Middle frontal gyrus (tissue), 1 donor: Measurements from ENCODE around the gene BTD.

Experiments
- DNase-seq: peaks from one replicate; pipeline ENCODE4 v3.0.0-alpha.2; 2015; ENCODE audit warnings: low spot score; ENCODE audit errors: extremely low spot score

Gene BTD

GRCh38 chr3:15664144-15664543 is 62.6 kb downstream of the BTD start:
- no peak for DNase-seq

DNA sequence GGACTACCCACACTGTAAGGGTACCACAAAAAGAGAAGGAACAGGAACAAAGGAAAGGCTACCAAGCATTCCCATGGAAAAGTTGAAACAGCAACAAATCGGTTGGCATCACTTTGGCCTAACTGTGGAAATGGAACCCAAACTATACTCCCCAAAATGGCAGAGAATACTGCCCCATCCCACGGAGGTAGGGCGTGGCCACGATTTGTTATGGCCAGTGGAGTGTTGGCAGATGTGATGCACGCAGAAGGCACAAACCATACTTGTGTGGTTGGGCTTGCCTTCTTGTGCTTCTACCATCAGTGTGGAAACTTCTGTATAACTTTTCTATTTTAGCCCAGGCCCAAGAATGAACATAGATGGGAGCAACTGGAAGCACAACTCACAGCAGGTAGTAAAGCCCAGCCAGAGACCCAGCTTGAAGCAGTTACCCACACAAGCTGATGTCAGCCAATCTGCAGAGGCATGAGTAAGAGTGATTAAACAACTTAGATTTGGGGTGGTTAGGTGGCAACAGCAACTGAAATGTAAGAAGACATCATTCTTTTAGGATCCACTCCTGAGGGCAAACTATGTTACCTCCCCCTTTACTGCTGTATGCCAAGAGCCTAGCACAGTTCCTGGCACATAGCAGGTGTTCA is 64.1 kb downstream of the BTD start:
- no peak for DNase-seq

GRCh38 chr3:15666277-15666676 is 64.7 kb downstream of the BTD start:
- no peak for DNase-seq

DNA sequence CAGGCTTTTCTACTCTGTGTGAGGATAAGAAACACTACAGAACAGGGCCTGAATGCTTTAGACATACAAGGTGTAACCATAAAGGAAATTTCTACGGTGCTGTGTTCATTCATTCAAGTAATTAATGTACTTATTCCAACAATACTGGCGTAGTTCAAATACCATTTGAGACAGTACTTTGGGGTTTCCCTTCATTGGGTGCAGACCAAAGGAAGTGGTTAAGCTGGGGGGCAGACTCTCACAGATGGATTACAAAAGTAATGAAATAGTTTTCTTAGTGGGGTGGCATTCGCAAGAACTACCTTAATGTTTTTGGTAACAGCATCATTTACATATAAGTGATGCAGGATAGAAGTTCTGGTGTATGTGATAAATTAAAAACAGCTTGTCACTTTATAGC is 65.9 kb downstream of the BTD start:
- no peak for DNase-seq

- DNase-seq = no peak
Observed at GRCh38 chr3:15673536-15673935, 72.0 kb downstream of the BTD start.

DNA sequence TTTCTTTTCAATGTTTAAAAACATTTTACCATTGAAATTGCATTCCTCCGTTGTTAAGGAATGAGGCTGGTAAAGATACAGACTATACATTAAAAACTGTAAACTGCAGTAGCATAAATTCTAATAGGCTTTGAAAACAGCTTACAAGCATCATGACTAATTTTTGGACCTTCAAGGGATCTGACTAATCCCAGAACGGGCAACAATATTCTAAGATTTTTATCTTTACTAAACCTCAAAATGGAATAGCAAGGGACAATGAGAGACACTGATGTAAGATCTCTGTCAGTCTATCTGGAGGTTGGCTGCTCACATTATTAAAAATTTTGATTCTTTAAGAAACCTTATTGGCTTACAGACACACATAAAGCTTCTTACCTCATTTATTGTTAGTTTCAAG is 74.7 kb downstream of the BTD start:
- DNase-seq = no peak

- no peak for DNase-seq
Observed at GRCh38 chr3:15679306-15679705, 77.8 kb downstream of the BTD start.

- DNase-seq = no peak
Observed at GRCh38 chr3:15681668-15682067, 80.1 kb downstream of the BTD start.

- DNase-seq = peak; percentile 28
Observed at GRCh38 chr3:15682561-15683185, 81.1 kb downstream of the BTD start.

GRCh38 chr3:15683253-15683652 is 81.7 kb downstream of the BTD start:
- DNase-seq = no peak

DNA sequence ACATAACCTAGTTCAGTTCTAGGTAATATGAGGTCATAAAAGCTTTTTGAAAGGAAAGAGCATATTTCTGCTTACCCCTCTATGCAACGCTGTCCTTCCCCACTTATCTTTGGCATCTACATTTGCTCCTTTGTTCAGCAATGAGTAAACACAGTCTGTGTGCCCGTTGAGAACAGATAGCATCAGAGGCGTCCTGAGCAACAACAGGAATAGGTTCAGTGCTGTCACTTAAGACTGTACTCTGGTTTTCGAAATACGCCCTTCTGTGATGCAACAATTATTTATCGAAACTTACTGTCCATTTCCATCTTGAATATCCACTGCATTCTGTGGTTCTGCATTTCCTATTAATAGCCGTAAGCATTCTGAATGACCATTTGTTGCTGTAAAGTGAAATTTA is 84.4 kb downstream of the BTD start:
- DNase-seq = no peak

- no peak for DNase-seq
Observed at GRCh38 chr3:15690230-15690629, 88.7 kb downstream of the BTD start.

DNA sequence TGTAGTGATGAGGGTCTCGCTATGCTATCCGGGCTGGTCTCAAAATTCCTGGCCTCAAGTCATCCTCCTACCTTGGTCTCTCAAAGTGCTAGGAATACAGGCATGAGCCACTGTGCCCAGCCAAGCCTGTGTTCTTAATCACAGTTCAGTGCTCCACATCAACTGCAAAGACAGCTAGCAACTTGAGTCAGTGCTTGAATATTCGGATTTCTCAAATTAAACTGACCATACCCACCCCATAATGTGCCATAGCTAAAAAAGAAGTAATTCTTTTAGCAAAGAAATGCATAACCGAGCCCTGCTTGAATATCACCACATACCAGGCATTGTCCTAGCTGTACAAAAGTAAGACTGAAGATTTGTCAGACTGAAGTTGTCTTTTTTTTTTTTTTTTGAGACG is 89.2 kb downstream of the BTD start:
- no peak for DNase-seq

DNA sequence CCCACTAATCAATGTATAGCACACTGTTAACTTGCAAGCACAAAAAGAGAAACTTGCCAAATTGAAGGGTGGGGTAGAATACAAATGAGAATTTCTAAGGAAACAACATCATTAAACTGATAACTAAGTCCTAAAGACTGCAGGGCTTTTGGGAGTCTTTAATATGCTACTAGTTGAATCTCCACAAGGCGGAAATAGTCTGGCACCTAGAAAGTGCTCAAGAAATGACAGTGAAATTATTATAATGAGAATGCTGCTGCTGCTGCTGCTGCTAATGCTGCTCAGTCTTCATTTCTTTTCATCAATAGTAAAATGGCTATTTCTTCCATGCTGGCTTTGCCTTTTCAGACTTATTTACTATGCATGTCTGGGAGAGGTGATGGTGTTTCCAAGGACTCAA is 91.8 kb downstream of the BTD start:
- no peak for DNase-seq

DNA sequence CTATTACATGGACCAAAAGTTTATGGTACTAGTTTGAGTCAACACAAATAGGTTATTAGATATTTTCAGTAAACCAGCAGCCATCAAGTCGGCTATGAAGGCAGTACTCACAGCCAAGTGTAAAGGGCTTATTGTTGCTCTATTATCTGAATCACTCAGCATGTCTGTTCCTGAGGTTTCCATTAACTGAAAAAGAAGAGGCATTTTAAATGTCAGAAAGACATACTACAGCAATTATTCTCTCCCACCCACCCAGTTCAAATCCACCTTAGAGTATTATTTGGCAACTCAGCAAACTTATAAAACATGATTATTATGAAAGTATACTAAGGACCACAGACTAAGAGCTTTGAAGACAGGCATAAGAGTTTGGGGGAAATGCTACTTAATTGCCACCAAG is 93.1 kb downstream of the BTD start:
- DNase-seq = no peak
